ENCODE measurements around the gene ICE1.
"Not testable (repeated sequence)": the region's sequence is repeated elsewhere in the genome, so short reads cannot be mapped to it uniquely, and the experiment has no call there.

The ICE1 gene

DNA sequence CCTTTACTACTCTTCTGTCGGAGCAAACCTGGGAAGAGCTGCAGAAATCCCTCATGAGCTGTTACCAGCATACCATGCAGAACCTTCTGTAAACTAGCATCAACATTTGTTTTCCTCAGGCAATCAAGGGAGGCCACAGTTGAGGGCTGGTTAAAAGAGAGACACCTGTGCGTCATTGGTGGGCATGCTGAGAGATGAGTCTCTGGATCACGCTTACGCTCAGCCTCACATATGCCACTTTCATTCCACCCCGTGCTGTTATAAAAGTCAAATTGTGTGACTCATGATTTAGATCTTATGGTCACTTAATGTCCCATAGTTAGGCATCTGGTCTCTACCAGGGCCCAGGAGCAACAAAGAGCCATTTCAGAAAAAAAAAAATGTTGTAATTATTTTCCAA, 18.1 kb upstream of the ICE1 start:
- no peak for DNase-seq (ENCODE audit: low spot score)

DNA sequence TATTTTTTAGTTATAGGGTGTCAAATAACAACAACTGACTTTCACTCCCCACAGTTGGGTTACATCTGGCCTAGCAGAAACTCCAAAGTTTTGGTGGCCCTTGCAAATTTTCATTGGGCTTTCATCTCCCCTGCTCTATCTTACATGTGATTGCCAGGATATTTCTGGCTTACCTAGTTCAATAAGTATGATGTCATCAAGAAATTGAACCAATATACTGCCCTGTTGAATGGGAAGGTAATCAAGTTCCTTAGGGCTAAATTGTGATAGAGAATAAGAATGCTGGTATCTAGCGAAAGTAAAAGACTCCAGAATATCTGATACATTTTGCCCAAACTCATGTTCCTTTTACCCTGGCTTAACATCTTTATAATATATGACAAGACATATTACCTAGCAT, 17.0 kb upstream of the ICE1 start:
- DNase-seq (ENCODE audit: low spot score) = no peak

DNA sequence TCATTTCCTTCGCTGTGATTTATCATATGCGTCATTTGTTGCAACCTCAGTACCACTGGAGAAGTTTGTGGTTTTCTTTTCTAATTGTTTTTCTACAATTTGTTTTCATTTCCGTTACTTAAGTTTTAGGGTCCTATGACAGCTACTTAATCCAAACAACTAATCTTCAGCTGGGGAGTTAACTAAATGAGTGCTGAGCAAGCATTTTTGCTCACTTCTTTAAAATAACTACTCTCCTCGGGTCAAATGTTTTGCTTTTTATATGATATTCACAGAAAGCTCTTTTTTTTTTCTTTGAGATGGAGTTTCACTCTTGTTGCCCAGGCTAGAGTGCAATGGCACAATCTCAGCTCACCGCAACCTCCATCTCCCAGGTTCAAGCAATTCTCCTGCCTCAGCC, 14.6 kb upstream of the ICE1 start:
- DNase-seq (ENCODE audit: low spot score) = no peak

DNA sequence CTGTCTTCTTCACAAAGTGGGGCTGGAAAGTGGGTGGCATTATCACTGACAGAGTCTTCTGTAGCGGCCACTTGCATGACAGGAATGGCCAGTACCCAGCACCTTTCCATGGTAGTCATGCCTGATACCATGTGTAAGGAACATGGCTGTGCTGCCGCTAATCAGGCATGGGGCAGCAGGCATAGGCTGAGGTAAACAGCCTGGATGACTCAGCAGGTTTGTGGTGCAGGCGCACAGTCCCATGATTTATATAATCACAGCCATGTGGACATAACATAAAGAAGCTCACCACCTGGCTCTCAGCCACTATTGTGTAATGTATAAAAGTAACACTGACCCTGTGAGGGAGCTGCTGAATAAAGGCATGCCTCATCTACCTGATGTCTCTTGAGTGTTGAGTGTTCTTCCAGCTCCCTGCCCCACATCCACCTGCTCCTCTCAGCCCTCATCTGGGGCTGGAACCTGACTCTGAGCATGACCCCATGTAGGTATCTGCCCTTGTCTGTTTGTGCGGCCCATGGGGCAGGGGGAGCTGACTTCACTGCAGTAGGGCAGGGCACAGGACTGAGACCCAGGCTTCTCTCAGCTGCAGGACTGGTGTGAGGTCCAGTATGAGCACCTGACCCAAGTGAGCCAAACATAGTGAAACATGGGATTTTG, 13.2 kb upstream of the ICE1 start:
- DNase-seq (ENCODE audit: low spot score) = no peak

DNA sequence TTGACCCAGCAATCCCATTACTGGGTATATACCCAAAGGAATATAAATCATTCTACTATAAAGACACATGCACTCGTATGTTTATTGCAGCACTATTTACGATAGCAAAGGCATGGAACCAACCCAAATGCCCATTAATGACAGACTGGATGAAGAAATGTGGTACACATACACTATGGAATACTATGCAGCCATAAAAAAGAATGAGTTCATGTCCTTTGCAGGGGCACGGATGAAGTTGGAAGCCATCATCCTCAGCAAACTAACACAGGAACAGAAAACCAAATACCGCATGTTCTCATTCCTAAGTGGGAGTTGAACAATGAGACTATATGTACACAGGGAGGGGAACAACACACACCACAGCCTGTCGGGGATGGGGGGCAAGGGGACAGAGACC, 8.6 kb upstream of the ICE1 start:
- not testable (repeated sequence) for DNase-seq (ENCODE audit: low spot score)

DNA sequence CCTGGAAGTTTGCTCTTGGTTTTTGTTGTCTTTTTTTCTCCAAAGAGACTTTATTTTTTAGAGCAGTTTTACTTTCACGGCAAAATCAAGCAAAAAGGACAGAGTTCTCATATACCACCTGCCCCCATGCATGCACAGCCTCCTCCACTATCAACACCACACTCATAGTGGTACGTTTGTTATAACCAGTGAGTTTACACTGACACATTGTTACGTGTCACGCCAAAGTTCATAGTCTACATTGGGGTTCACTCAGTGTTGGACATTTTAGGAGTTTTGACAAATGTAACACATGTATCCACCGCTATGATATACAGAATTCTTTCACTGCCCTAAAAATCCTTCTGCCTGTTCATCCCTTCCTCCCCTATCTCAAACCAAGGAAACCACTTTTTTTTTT, 7.5 kb upstream of the ICE1 start:
- DNase-seq (ENCODE audit: low spot score) = no peak

DNA sequence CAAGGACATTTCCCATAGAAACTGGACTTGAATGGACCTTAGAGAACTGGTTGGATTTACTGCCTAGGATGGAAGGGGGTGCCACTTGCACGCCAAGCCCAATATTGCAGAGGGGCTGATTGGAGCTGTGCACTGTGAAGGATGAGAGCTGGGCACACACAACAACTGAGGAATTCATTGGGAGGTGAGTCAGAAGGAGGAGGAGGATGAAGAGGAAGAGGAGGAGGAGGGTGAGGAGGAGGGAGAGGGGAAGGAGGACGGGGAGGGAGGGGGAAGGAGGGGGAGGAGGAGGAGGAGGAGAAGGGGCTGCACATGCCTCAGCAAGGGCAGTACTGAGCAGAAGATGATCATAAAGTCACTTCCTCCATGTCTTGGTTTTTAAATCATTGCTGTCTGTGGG, 5.7 kb upstream of the ICE1 start:
- no peak for DNase-seq (ENCODE audit: low spot score)

DNA sequence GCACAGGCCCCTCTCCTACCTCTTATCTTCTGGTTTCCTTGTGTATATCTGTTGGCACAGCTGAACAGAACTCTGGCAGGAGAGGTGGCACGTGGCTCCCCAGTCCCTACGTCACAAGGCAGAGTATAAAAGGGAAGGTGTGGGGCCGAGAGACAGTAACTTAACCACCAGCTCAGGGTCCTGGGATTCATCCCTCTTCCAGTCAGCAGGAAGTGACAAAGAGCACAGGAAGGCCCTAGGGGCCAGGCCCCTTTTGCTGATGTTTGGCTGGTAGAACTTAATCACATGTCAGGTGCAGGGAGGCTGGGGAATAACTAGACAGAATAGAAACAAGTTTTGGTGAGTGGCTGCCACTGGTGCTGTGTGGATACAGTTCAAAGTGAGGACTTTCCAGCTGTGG, 4.5 kb upstream of the ICE1 start:
- no peak for DNase-seq (ENCODE audit: low spot score)

DNA sequence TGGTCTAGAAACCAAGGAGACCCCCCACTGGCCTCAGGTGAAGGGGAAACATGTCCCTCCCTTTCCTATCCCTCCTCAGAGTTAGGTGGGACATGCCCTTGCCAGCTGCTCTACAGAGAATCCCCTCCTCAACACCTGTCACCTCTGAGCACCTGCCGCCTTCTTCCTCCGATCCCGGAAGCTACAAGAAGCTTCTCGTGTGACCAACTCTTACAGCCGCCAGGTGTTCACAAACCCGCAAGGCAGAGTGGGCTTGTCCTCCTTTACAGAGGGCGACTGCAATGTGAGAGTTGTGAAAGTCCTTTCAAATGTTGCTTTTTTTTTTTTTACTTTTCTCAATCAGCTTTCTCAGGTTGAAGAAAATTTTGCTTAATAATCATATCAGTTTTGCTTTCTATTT, 3.7 kb upstream of the ICE1 start:
- DNase-seq (ENCODE audit: low spot score) = no peak

DNA sequence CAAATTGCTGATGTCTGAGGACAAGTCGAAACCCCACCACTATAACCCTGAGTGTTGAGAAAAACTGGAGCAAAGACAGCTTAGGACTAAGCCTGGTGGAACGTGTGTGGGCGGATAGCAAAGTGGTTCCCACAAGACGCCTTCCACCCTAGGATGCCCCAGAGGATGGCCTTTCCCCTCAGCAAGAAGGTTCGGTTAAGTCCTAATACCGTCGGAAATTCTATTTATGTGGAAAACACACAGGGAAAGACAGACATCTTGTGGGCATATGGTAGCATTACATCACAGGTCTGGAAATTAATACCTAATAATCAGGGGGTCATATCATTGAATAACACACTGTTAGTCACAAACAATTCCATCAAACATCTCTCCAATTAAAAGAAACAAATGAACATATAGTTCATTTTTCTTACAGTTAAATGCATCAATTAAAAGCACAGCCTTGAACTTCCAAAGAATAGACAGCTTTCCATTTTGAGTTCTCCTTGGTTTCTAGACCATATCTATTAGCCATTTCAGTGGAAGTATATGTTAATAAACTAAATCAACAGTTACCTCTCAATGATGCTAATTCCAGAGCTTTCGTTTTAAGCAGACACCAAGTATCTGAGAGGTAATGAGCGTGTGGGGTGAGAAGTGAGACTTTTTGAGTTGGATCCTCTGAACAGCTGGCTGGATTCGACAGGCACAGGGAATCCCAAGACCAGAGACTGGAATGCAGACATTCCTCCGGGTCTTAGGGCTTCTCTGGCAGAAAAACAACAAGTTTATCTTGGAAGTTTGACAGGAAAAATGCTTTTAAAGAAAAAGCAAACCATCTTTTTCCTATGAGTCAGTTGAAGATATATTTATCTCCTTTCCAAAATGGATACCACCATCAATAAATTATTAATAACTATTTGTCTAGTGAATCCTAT, 2.9 kb upstream of the ICE1 start:
- peak; percentile 61 for DNase-seq (ENCODE audit: low spot score)

DNA sequence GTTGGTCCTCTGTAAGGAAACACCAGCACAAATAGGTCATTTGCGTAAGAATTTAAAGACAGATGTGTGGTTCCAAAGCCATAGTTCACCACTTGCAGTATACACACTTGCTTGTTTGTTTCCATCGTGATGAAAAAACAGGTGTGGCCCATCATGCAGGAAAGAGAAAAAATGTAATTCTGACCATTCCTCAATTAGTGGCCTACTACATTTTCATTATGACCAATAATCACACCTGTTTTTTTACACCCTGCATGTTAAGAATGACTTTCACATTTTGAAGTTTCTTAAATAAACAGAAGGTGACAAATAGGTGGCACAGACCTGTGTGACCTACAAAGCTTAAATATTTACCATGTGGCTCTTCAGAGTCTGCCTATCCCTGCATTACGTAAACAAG, 2.2 kb upstream of the ICE1 start:
- DNase-seq (ENCODE audit: low spot score) = no peak

DNA sequence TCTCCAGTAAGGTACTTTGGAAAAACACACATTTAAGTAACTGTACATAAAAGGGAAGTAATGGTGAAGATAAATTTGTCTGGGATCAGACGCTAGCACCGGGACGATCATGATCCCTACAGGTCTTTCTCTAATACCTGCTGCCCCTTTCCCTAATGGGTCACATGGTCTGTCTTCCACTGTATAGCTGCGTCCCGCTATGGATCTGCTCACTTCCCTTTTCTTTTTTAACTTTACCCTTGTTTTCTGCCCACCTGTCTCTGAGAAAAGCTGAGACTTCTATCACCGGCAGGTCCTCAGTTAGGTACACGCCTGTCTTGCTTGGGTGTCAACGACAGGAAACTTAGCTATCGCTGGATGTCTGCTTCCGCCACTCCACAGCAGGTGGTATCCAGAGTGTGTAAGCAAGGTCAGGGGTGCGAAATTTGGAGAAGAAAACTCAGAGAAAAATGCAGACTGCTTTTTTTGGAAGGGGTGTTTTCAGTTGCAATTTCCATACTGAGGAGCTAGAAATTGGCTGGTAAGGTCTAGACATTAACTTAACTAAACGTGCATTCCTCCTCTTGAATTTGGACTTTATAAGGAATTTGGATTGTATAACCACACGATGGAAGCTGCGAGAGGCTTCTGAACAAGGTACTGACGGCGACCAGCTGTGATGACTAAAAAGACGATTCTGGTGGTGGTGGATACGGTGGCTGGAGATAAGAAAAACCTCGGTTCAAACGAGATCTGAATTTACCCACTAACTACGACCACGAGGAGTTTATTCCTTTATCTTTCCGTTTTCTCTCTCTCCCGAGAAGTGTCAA, 1.1 kb upstream of the ICE1 start:
- DNase-seq (ENCODE audit: low spot score) = peak; percentile 15

DNA sequence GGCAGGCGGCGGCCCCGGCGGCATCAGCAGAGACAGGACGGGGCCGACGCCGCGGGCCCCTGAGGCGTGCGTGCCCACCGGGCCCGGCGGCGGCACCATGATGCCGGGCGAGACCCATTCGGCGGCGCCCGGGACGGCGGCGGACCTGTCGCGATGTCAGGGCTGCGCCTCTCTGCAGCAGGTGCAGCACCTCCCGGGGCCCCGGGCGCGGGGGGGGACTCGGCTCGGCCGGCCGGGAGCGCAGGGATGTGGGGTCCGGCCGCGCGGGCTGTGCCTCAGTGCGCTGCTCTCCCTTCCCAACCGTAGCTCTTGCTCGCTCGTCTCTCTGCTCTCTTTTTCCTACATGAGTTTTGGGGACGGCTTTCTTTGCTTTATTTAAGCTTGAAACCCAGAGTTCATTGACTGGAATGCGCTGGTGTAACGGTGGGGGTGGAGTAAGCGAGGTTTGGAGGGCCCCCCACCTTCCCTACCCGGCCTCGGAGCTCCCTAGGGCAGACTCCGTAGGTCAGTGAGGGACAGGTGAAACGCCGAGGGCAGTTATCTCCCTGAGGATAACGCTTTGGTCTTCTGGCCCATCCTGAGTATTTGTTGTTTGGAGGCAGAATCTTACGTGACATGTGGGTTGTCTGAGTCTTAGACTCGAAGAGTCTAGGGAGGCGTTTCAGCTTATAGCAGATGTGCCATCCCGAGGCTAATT, 490 bp downstream of the ICE1 start:
- peak; percentile 11 for DNase-seq (ENCODE audit: low spot score)

DNA sequence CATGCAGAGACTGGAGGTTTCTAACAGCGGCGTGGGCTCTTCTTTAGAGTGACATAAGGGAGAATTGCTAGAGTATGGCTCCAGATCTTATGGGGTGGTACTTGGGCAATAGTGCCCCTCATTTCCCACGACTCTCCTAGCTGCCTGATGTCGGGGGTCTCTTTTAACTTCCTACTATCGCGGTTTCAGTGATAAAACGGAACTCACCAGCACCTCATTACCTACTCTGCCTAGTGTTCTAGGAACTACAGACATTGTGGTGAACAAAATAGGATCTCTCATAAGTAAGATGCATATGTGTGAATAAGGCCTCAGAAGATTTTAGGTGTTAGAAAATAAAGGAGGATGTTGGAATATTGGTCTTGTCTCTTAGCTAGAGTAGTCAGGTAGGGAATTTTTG, 1.1 kb downstream of the ICE1 start:
- no peak for DNase-seq (ENCODE audit: low spot score)

DNA sequence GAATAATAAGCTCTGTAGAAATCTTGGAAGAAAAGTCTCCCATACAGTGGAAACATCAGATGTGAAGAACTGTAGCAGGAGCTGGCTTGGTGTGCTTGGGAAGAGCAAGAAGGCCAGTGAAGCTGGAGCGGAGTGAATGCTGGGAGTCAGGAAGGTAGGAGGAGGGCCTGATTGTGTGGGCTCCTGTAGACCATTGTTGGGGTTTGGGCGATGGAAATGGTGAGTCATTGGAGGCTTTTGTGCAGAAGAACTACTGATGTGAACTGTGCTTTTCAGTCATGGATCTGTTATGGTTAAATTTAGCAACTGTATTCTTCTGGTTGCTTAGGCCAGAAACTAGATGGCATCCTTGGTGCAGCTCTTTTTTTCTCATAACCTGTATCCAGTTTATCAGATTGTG, 2.3 kb downstream of the ICE1 start:
- DNase-seq (ENCODE audit: low spot score) = no peak

DNA sequence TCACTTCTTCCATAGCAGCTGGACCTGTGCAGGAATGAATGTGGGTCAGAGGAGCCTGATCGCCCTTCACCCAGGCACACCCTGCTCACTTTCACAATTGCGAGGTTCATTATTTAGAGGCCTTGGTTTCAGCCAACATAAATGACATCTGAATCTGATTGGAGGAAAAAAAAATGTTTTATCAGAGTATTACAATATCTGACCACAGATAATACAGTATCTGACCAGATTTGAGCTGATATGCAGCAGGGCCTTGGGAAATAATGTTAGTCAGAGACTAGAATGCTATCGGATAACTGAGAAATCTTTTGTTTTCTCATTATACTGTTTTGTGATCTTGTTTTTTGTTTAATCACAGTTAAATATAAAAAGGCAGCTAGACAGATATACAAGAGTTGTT, 7.7 kb downstream of the ICE1 start:
- DNase-seq (ENCODE audit: low spot score) = no peak

DNA sequence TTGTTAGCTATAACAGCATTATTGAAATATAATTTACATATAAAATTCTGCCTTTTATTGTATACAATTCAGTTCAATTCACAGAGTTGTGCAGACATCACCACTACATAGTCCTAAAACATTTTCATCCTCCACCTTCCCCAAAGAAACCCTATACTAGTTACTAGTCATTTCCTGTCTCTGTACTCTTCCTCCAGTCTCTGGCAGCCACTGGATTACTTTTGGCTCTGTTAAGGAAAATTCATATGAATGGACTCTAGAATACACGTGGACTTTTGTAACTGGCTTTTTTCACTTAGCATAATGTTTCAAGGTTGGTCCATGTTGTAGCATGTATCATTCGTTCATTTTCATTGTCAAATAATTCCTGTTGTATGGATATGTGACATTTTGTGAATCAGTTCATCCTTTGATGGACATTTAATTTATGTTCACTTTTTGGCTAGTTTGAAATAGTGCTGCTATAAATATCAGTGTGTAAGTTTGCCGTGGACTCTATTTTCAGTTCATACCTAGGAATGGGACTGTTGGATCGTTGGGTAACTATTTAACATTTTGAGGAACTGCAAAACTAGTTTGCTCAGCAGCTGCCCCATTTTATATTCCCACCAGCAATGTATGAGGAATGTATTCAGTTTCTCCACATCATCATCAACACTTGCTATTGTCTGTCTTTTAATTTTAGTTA, 9.7 kb downstream of the ICE1 start:
- DNase-seq (ENCODE audit: low spot score) = peak; percentile 52

DNA sequence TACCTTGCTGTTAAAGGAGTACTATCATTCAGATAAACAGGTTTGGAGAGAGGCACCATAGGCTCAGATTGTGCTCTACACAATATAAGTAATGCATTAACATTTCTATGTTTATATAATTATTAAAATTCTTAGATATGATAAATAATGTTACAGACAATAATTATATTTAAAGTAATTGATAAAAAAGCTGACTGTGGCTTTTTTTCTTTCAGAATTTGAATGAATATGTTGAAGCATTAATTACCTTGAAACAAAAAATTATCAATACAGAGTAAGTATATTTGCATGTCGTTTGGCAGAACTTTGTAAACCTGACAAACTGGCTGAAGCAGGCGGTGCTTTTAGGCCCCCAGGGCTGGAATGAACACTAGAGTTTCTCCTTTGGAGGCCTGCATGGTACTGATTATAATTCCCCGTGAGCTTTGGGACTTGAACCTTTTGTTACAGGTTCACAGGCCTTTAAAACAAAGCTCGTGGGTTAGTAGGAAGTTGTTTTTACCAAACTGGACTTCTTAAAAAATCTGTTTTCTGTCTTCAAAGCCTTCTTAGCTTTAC, 13.8 kb downstream of the ICE1 start:
- no peak for DNase-seq (ENCODE audit: low spot score)

DNA sequence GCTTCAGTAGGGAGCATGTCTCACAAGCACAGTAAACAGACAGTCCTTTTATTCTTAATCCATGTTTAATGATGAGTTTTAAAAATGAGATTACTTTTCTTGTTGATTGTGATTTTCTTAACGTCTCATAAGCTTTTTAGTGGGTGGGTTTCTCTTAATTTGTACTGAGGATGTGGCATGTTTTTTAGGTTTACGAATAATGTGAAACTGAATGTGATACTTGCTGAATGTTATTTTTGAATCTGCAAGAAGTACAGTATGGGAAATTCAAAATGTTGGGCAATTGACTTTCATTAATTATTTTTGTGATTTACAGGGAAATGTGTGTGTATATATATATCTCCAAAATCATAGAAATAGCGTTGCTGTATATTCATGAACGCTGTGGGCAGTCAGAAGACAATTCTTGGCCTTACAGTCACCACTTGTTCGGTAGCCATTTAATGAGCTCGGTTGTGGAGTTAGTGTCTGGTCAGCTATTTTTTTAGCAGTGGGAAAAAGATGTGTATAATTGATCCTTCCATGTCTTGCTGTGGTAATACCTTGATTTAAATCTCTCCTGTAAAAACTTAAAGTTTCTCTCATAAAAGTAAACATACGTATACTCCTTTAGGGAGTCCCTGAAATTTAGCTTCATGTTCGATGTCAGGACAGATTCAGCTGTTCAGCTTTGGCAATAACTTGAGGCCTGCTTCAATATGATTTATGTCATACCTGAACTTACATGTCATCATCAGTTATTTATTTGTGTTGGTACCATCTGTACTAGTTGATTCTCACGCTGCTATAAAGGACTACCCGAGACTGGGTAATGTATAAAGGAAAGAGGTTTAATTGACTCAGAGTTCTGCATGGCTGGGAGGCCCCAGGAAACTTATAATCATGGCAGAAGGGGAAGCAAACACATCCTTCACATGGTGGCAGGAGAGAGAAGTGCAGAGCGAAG, 15.0 kb downstream of the ICE1 start:
- DNase-seq (ENCODE audit: low spot score) = no peak

DNA sequence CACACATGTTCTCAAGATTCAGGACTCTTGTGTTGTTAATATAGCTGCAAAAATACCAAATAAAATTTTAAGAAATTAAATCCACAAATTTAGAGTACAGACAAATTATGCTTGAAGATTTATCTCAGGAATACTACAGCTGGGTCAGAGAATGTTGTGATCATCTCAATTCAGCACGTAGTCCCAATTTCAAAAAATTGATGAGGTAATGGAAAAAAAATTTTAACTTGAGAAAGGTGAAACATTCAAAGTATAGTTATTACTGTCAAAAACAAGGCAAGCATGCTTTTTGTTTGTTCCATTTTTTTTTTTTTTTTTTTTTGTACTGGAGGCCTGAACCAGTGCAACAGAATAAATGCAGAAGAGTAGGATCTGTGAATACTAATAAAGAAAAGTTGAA, 29.4 kb downstream of the ICE1 start:
- DNase-seq (ENCODE audit: low spot score) = no peak

Measured in AG08395 (cell line).